H1 (cell line): ENCODE data around the gene CDC5L. TPM values are rescaled to one million over a fixed set of nuclear protein-coding genes. Genes with fewer than 3 reads are reported as not detected.

Experiments
- CTCF ChIA-PET: fragments of 300-600 bp; sonication (Branson Sonifier 250); formaldehyde crosslinking; loops from one replicate; lab custom pipeline; 2021; ENCODE audit not compliant: partially characterized antibody; lab: Charles Lee
- POLR2A ChIA-PET: fragments of 300-600 bp; sonication (Branson Sonifier 250); formaldehyde crosslinking; loops from one replicate; lab custom pipeline; 2021; ENCODE audit warnings: inconsistent platforms; ENCODE audit not compliant: partially characterized antibody; lab: Charles Lee
- DNase-seq, 2 experiments: peaks; one replicate each; pipeline versions ENCODE4 v3.0.0 to v3.0.0-alpha.2; 2010 to 2022; ENCODE audit warnings: low spot score in 2 of 2, low read depth in 1 of 2, mixed read lengths in 1 of 2
- FAIRE-seq: peaks from 2 replicates; lab custom pipeline; 2011; peaks lifted over from hg19 to GRCh38; lab: Jason Lieb, UNC
- H2AFZ ChIP-seq: 2 replicates; pipeline ENCODE4 v1.8.1; 2012; ENCODE audit warnings: low read length, inconsistent platforms
- H2AK5ac ChIP-seq: 2 replicates; pipeline ENCODE4 v1.6.1; 2013; ENCODE audit warnings: low read depth, low read length
- H2BK120ac ChIP-seq: replicated peaks from 2 replicates; pipeline ENCODE3; 2013; ENCODE audit warnings: low read depth, low read length, inconsistent platforms
- H2BK12ac ChIP-seq: 2 replicates; pipeline ENCODE4 v1.6.1; 2013; ENCODE audit warnings: low read depth, low read length
- H2BK15ac ChIP-seq: 2 replicates; pipeline ENCODE4 v1.6.1; 2013; ENCODE audit warnings: low read length
- H2BK20ac ChIP-seq: 2 replicates; pipeline ENCODE4 v1.6.1; 2013; ENCODE audit warnings: low read length
- H2BK5ac ChIP-seq: 2 replicates; pipeline ENCODE4 v1.6.1; 2013; ENCODE audit warnings: low read depth, low read length
- H3K14ac ChIP-seq: 2 replicates; pipeline ENCODE4 v1.6.1; 2013; ENCODE audit warnings: inconsistent platforms; ENCODE audit not compliant: insufficient read length
- H3K18ac ChIP-seq: 2 replicates; pipeline ENCODE4 v1.6.1; 2013; ENCODE audit warnings: low read length; ENCODE audit errors: extremely low read depth
- H3K23ac ChIP-seq: 2 replicates; pipeline ENCODE4 v1.6.1; 2013; ENCODE audit warnings: inconsistent platforms; ENCODE audit not compliant: insufficient read length
- H3K23me2 ChIP-seq: 2 replicates; pipeline ENCODE4 v1.6.1; 2013; ENCODE audit warnings: low read depth, low read length
- H3K27ac ChIP-seq: 2 replicates; pipeline ENCODE4 v1.6.1; 2011; ENCODE audit warnings: low read depth, low read length, inconsistent platforms
- H3K27me3 ChIP-seq, 4 experiments: replicated peaks in 1 of 4; 1 replicate in 1 of 4; 2 replicates in 3 of 4; pipeline versions ENCODE4 v1.6.1 to v1.8.1; 2011 to 2013; ENCODE audit warnings: low read length in 3 of 4, mild to moderate bottlenecking in 3 of 4, inconsistent platforms in 2 of 4, mixed read lengths in 2 of 4, moderate library complexity in 1 of 4; ENCODE audit not compliant: control insufficient read depth in 3 of 4, insufficient read depth in 3 of 4; ENCODE audit errors: extremely low read depth in 1 of 4
- H3K36me3 ChIP-seq, 4 experiments: 2 replicates each; pipeline versions ENCODE4 v1.6.1 to v1.8.1; 2011 to 2013; ENCODE audit warnings: mild to moderate bottlenecking in 4 of 4, low read length in 3 of 4, moderate library complexity in 2 of 4, control low read depth in 1 of 4, inconsistent platforms in 1 of 4; ENCODE audit not compliant: insufficient read depth in 4 of 4, control insufficient read depth in 2 of 4
- H3K4ac ChIP-seq: replicated peaks from 2 replicates; pipeline ENCODE3; 2013; ENCODE audit warnings: low read length, low read depth, mixed read lengths, inconsistent platforms; ENCODE audit not compliant: insufficient read length
- H3K4me1 ChIP-seq, 4 experiments: replicated peaks in 1 of 4; 1 replicate in 1 of 4; 2 replicates in 3 of 4; pipeline versions ENCODE4 v1.6.1 to v1.8.1; 2011 to 2013; ENCODE audit warnings: low read length in 3 of 4, inconsistent platforms in 2 of 4, mixed read lengths in 1 of 4; ENCODE audit not compliant: insufficient read depth in 4 of 4, control insufficient read depth in 3 of 4
- H3K4me2 ChIP-seq, 2 experiments: 2 replicates each; pipeline versions ENCODE4 v1.6.1 to v1.8.1; 2011 to 2013; ENCODE audit warnings: low read depth in 2 of 2, low read length in 2 of 2, control low read depth in 1 of 2, inconsistent platforms in 1 of 2, mild to moderate bottlenecking in 1 of 2; ENCODE audit not compliant: insufficient read depth in 1 of 2
- H3K4me3 ChIP-seq, 4 experiments: fragments of 200-600, 300-600 bp in 1 of 4; sonication (generic), shearing (Covaris generic), sonication (Bioruptor Twin) in 1 of 4; 2 replicates each; pipeline versions ENCODE4 v1.5.1 to v1.8.1; 2011 to 2016; ENCODE audit warnings: low read length in 4 of 4, low read depth in 3 of 4, control low read depth in 2 of 4, inconsistent platforms in 2 of 4, mild to moderate bottlenecking in 2 of 4, mixed read lengths in 1 of 4, moderate library complexity in 1 of 4; ENCODE audit not compliant: insufficient read depth in 2 of 4; ENCODE audit errors: extremely low read depth in 1 of 4
- H3K56ac ChIP-seq: replicated peaks from 2 replicates; pipeline ENCODE3; 2013; ENCODE audit warnings: low read depth, mild to moderate bottlenecking, mixed read lengths, low read length, inconsistent platforms; ENCODE audit not compliant: insufficient read length
- H3K79me1 ChIP-seq: 2 replicates; pipeline ENCODE4 v1.6.1; 2013; ENCODE audit warnings: low read depth, low read length, control low read depth
- H3K79me2 ChIP-seq, 2 experiments: 2 replicates each; pipeline versions ENCODE4 v1.6.1 to v1.8.1; 2012 to 2013; ENCODE audit warnings: low read length in 2 of 2, mild to moderate bottlenecking in 2 of 2, inconsistent platforms in 1 of 2; ENCODE audit not compliant: insufficient read depth in 2 of 2, control insufficient read depth in 1 of 2
- H3K9ac ChIP-seq, 4 experiments: replicated peaks in 1 of 4; 1 replicate in 1 of 4; 2 replicates in 3 of 4; pipeline versions ENCODE4 v1.6.1 to v1.8.1; 2011 to 2013; ENCODE audit warnings: low read depth in 3 of 4, low read length in 3 of 4, control low read depth in 2 of 4, mild to moderate bottlenecking in 2 of 4, moderate library complexity in 2 of 4, inconsistent platforms in 1 of 4; ENCODE audit errors: extremely low read depth in 1 of 4
- H3K9me3 ChIP-seq, 2 experiments: 2 replicates each; pipeline versions ENCODE4 v1.6.1 to v1.8.1; 2012 to 2013; ENCODE audit warnings: mild to moderate bottlenecking in 2 of 2, moderate library complexity in 2 of 2, control low read depth in 1 of 2, inconsistent platforms in 1 of 2, low read depth in 1 of 2, low read length in 1 of 2, mixed read lengths in 1 of 2; ENCODE audit not compliant: insufficient read depth in 2 of 2
- H4K20me1 ChIP-seq, 2 experiments: replicated peaks in 1 of 2; 2 replicates each; pipeline versions ENCODE3 to v1.8.1; 2011 to 2013; ENCODE audit warnings: inconsistent platforms in 2 of 2, low read length in 2 of 2, mild to moderate bottlenecking in 1 of 2; ENCODE audit not compliant: insufficient read depth in 2 of 2, control insufficient read depth in 1 of 2
- H4K5ac ChIP-seq: 2 replicates; pipeline ENCODE4 v1.6.1; 2013; ENCODE audit warnings: low read length, low read depth, mixed read lengths, inconsistent platforms; ENCODE audit not compliant: insufficient read length
- H4K8ac ChIP-seq: 2 replicates; pipeline ENCODE4 v1.8.0; 2013; ENCODE audit warnings: mild to moderate bottlenecking, moderate library complexity, low read length, inconsistent platforms; ENCODE audit not compliant: insufficient read depth; ENCODE audit errors: extremely low read depth
- H4K91ac ChIP-seq: replicated peaks from 2 replicates; pipeline ENCODE3; 2013; ENCODE audit warnings: low read length, mixed read lengths, inconsistent platforms; ENCODE audit not compliant: insufficient read length
- BACH1 ChIP-seq: IDR thresholded peaks from 2 replicates; pipeline ENCODE4 v1.6.1; 2012; ENCODE audit warnings: low read length, improper control_type of control experiment
- CEBPB ChIP-seq: IDR thresholded peaks from 2 replicates; pipeline ENCODE4 v1.6.1; 2012; ENCODE audit warnings: low read depth, low read length
- HDAC2 ChIP-seq, 2 experiments: fragments of 300-600 bp in 1 of 2; sonication (generic) in 1 of 2; IDR thresholded peaks; 2 replicates each; pipeline ENCODE4 v1.6.1; 2011 to 2012; ENCODE audit warnings: low read depth in 2 of 2, low read length in 2 of 2, mild to moderate bottlenecking in 2 of 2, moderate library complexity in 2 of 2, borderline replicate concordance in 1 of 2, inconsistent platforms in 1 of 2
- MAFK ChIP-seq: IDR thresholded peaks from 2 replicates; pipeline ENCODE4 v1.6.1; 2012; ENCODE audit warnings: low read depth, mild to moderate bottlenecking, improper control_type of control experiment, low read length
- RFX5 ChIP-seq: IDR thresholded peaks from 2 replicates; pipeline ENCODE4 v1.6.1; 2011; ENCODE audit warnings: low read depth, low read length, improper control_type of control experiment, borderline replicate concordance
- RNF2 ChIP-seq: fragments of 200-900, 300-1000 bp; sonication (generic); IDR thresholded peaks from 2 replicates; pipeline ENCODE4 v1.7.1; 2016; ENCODE audit warnings: borderline replicate concordance, low read depth, mild to moderate bottlenecking, antibody characterized with exemption, low read length; ENCODE audit not compliant: poor library complexity, severe bottlenecking; ENCODE audit errors: missing control alignments
- SAP30 ChIP-seq: fragments of 300-600 bp; sonication (generic); IDR thresholded peaks from 2 replicates; pipeline ENCODE4 v1.7.1; 2012; ENCODE audit warnings: low read length, moderate library complexity, mild to moderate bottlenecking, inconsistent platforms; ENCODE audit not compliant: insufficient read depth, insufficient replicate concordance
- SP1 ChIP-seq: IDR thresholded peaks from 2 replicates; pipeline ENCODE4 v1.6.1; 2011; ENCODE audit warnings: low read depth, low read length
- SRF ChIP-seq: IDR thresholded peaks from 2 replicates; pipeline ENCODE4 v1.6.1; 2011; ENCODE audit warnings: mild to moderate bottlenecking, low read depth, low read length, moderate library complexity
- USF2 ChIP-seq: IDR thresholded peaks from 2 replicates; pipeline ENCODE4 v1.6.1; 2011; ENCODE audit warnings: low read length, improper control_type of control experiment
- WGBS, 2 experiments: shearing (Covaris generic) in 1 of 2; methylation state at CpG; one replicate each; pipeline versions ENCODE4 v1.1.6 to v1.1.7; 2013 to 2015; ENCODE audit warnings: low lambda C conversion rate in 2 of 2, mixed read lengths in 2 of 2, inconsistent platforms in 1 of 2, low coverage in 1 of 2, missing lambda C conversion rate in 1 of 2; ENCODE audit not compliant: insufficient replicate concordance in 2 of 2, insufficient coverage in 1 of 2, insufficient read length in 1 of 2; ENCODE audit errors: extremely low coverage in 1 of 2, missing lambda C conversion rate in 1 of 2; 5-methylcytosine and 5-hydroxymethylcytosine counted together
- polyA plus RNA-seq, 7 experiments: library from polyadenylated mRNA; depleted of rRNA in 3 of 7; stranded (reverse) in 5 of 7; unstranded in 2 of 7; fragments of >200 nt in 5 of 7; fragments of 200-250 nt in 2 of 7; gene quantifications; 1 replicate in 5 of 7; 2 replicates in 1 of 7; 4 replicates in 1 of 7; pipeline versions ENCODE4 v1.2.1 to v1.2.3, GENCODE V29; 2011 to 2013; ENCODE audit warnings: missing spikeins in 2 of 7, mixed read lengths in 2 of 7
- total RNA-seq: library from RNA; stranded (reverse); fragmentation: NEBNext Ultra II Directional; extraction: Animal tissue kit (Norgen Biotek cat#: 25700); gene quantifications from 2 replicates; pipeline ENCODE4 v1.2.1, GENCODE V29; 2021

CDC5L gene
- total and polyA plus RNA-seq, 2 of the 8 experiments (the other 6 are each of a cell fraction or from before 2014, with no cell fraction given) = 8.4 to 32.8 TPM

GRCh38 chr6:44361947-44362346, 25.6 kb upstream of the CDC5L start:
- H4K91ac ChIP-seq = no peak overlapping the region
- H3K14ac ChIP-seq = no peak overlapping the region
- H2BK20ac ChIP-seq = no peak overlapping the region
- H4K5ac ChIP-seq = no peak overlapping the region
- no peak overlapping the region for H2BK5ac ChIP-seq
- H3K79me1 ChIP-seq = no peaks in the 10 kb centered on the region
- H3K56ac ChIP-seq = no peak overlapping the region
- no peaks in the 10 kb centered on the region for H3K27me3 ChIP-seq
- H3K4me1 ChIP-seq = no peaks in the 10 kb centered on the region
- no peak for FAIRE-seq
- no peak overlapping the region for H3K4me2 ChIP-seq
- no peak for DNase-seq
- H3K18ac ChIP-seq = no peak overlapping the region
- ChIA-PET CTCF (interaction anchor here (0.6 kb wide), 1 partner anchor 22 kb away, joined by 3 read pairs; no protein-coding TSS in a partner anchor), POLR2A (interaction anchor here (0.9 to 1.3 kb wide), 2 partner anchors 9 to 19 kb away, joined by 3 read pairs; no protein-coding TSS in a partner anchor)
- H4K20me1 ChIP-seq = no peaks in the 10 kb centered on the region
- no peak overlapping the region for H4K8ac ChIP-seq
- H3K23me2 ChIP-seq = no peaks in the 10 kb centered on the region; the same call in 1 of the 2 replicates
- no peaks in the 10 kb centered on the region for H3K36me3 ChIP-seq
- H2BK120ac ChIP-seq = no peak overlapping the region
- H3K4ac ChIP-seq = no peak overlapping the region
- 91% methylated on average over 6 of the region's 6 CpGs; no CpG with 5 or more reads in 1 of the 2 experiments for WGBS, 2 experiments
- H2AFZ ChIP-seq = peak overlapping the region; percentile 67; the same call in 1 of the 2 replicates
- no peak overlapping the region for H2BK12ac ChIP-seq
- TF ChIP-seq MAFK (no peak), RFX5 (no peak), RNF2 (no peak), SRF (no peak), HDAC2 (IDR thresholded peaks at IDR 0.05; ENCODE audit: borderline replicate concordance in 1 of 2, low read depth in 2 of 2, low read length in 2 of 2) (no peak), SAP30 (no peak), USF2 (no peak), SP1 (no peak), BACH1 (no peak), CEBPB (no peak)
- H3K9me3 ChIP-seq = no peaks in the 10 kb centered on the region
- no peak overlapping the region for H3K9ac ChIP-seq
- no peak overlapping the region for H2BK15ac ChIP-seq
- no peak overlapping the region for H3K4me3 ChIP-seq
- no peak overlapping the region for H2AK5ac ChIP-seq
- no peak overlapping the region for H3K23ac ChIP-seq
- no peaks in the 10 kb centered on the region for H3K79me2 ChIP-seq
- H3K27ac ChIP-seq = no peak overlapping the region
